Adipocyte (in vitro differentiated cells): ENCODE data around the gene RGS4.

Experiments
- DNase-seq: peaks from one replicate; pipeline ENCODE4 v3.0.0-alpha.2; 2015; ENCODE audit warnings: low read depth
- H3K27me3 ChIP-seq: replicated peaks from 2 replicates; pipeline ENCODE4 v1.7.0; 2013; ENCODE audit warnings: mild to moderate bottlenecking, low read length, moderate library complexity; ENCODE audit not compliant: control insufficient read depth, insufficient read depth
- H3K36me3 ChIP-seq: 2 replicates; pipeline ENCODE4 v1.7.0; 2013; ENCODE audit warnings: low read length, mild to moderate bottlenecking, moderate library complexity; ENCODE audit not compliant: control insufficient read depth, insufficient read depth, severe bottlenecking
- H3K4me1 ChIP-seq: 2 replicates; pipeline ENCODE4 v1.7.0; 2013; ENCODE audit warnings: mild to moderate bottlenecking, low read length, moderate library complexity; ENCODE audit not compliant: control insufficient read depth, insufficient read depth
- H3K4me3 ChIP-seq: 2 replicates; pipeline ENCODE4 v1.7.0; 2013; ENCODE audit warnings: mild to moderate bottlenecking, low read length, moderate library complexity
- H3K9ac ChIP-seq: 2 replicates; pipeline ENCODE4 v1.7.0; 2013; ENCODE audit warnings: mild to moderate bottlenecking, low read length, moderate library complexity
- H3K9me3 ChIP-seq: 2 replicates; pipeline ENCODE4 v1.7.0; 2013; ENCODE audit warnings: mild to moderate bottlenecking, low read length, moderate library complexity; ENCODE audit not compliant: control insufficient read depth

The RGS4 gene

DNA sequence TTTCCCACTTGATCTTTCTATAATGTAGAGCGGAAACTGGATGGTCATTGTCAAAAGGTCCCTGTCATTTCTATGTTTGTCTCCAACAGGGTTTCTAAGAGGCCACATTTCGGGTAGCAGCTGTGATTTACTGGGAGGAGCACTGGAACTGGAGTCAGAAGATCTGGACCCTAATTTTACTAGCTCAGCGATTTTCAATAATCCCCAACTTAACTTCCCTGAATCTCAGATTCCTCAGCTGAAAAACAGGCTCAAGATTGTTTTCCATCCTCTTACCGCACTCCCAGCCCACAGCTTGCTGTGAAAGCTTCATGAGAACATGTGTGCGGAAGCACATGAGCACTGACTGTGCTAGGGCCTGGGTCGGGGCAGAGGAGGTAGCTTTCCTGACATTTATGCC lies 19.9 kb upstream of the RGS4 start:
- Histone ChIP-seq H3K9me3 (no peaks in the 10 kb centered on the region), H3K36me3 (no peaks in the 10 kb centered on the region), H3K9ac (no peak overlapping the region), H3K4me1 (peaks cover 9% of the 10 kb centered on the region), H3K27me3 (no peaks in the 10 kb centered on the region), H3K4me3 (no peak overlapping the region)
- no peak for DNase-seq

- Histone ChIP-seq H3K9me3 (no peaks in the 10 kb centered on the region), H3K36me3 (no peaks in the 10 kb centered on the region), H3K4me3 (no peak overlapping the region), H3K4me1 (peaks cover 21% of the 10 kb centered on the region), H3K9ac (no peak overlapping the region), H3K27me3 (no peaks in the 10 kb centered on the region)
- no peak for DNase-seq
Observed at GRCh38 chr1:163050496-163050895, 18.7 kb upstream of the RGS4 start.

GRCh38 chr1:163054181-163054591 lies 15.0 kb upstream of the RGS4 start:
- Histone ChIP-seq H3K9ac (no peak overlapping the region), H3K36me3 (no peaks in the 10 kb centered on the region), H3K4me3 (no peak overlapping the region), H3K27me3 (no peaks in the 10 kb centered on the region), H3K9me3 (no peaks in the 10 kb centered on the region), H3K4me1 (peaks cover 31% of the 10 kb centered on the region)
- no peak for DNase-seq

DNA sequence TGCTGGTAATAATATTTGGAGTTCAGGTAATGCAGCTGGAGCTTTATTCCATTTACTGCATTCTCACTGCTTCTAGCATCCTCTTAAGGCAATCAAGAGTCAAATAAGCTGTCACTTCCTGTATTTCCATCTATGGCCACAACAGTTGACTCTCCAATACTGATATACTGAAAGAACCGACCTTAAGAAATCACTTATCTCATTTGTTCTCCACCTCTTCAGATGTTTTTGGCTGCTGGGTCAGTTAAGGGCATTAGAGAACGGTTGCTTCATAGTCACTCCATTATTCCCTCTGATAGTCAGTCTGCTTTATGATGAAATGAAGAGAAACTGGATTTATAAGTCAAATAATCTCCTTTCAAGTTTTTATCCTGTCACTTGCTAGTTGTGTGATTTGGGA lies 14.2 kb upstream of the RGS4 start:
- Histone ChIP-seq H3K4me1 (peaks cover 31% of the 10 kb centered on the region), H3K9ac (no peak overlapping the region), H3K27me3 (no peaks in the 10 kb centered on the region), H3K9me3 (no peaks in the 10 kb centered on the region), H3K4me3 (peak overlapping the region; percentile 24), H3K36me3 (no peaks in the 10 kb centered on the region)
- DNase-seq: no peak

DNA sequence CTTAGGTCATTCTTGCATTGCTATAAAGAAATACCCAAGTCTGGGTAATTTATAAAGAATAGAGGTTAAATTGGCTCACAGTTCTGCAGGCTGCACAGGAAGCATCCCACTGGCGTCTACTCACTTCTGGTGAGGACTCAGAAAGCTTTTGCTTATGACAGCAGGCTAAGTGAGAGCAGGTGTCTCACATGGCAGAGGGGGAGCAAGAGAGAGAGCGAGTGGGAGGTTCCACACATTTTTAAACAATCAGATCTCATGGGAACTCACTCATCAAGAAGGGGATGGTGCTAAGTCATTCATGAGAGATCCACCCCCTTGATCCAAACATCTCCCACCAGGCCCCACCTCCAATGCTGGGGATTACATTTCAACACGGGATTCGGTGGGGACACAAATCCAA lies 13.6 kb upstream of the RGS4 start:
- H3K36me3 ChIP-seq: no peaks in the 10 kb centered on the region
- DNase-seq: no peak
- no peaks in the 10 kb centered on the region for H3K27me3 ChIP-seq
- no peak overlapping the region for H3K4me3 ChIP-seq
- H3K9me3 ChIP-seq: no peaks in the 10 kb centered on the region
- no peak overlapping the region for H3K9ac ChIP-seq
- H3K4me1 ChIP-seq: peaks cover 31% of the 10 kb centered on the region

- peak; percentile 87 for DNase-seq
Observed at GRCh38 chr1:163056831-163057230, 12.3 kb upstream of the RGS4 start.

DNA sequence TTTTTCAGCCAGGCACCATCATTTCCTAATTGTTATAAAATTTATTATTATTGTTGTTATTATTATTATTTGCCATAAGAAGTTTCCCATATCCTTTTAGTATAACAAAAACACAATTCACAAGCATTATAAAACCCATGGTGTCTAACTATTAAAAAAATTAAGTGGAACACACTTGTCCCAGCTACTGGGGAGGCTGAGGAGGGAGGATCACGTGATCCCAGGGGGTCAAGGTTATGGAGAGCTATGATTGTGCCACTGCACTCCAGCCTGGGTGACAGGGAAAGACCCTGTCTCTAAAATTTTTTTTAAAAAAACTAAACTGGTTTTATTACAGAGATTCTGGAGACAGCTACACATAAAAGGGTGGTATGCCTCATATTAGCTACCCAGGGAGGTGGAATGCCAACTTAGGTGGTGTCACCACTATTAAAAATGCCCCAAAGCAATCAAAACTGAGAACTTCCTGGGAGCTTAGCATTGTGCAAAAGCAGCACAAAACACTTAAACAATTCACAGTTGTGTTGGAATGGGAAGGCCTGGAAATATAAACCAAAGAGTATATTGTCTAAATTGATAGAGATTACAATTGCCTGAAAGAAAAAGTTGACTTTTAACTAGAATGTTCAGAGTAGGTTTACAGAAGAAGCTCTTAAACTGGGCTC lies 8.7 kb upstream of the RGS4 start:
- Histone ChIP-seq H3K9me3 (no peaks in the 10 kb centered on the region), H3K36me3 (no peaks in the 10 kb centered on the region), H3K27me3 (no peaks in the 10 kb centered on the region), H3K4me1 (peaks cover 15% of the 10 kb centered on the region), H3K9ac (no peak overlapping the region), H3K4me3 (no peak overlapping the region)
- DNase-seq: no peak

More at GRCh38 chr1:163056831-163057230, 12.3 kb upstream of the RGS4 start:
- Histone ChIP-seq H3K36me3 (no peaks in the 10 kb centered on the region), H3K9ac (peak overlapping the region; percentile 22), H3K27me3 (no peaks in the 10 kb centered on the region), H3K4me1 (peaks cover 31% of the 10 kb centered on the region), H3K4me3 (peak overlapping the region; percentile 35), H3K9me3 (no peaks in the 10 kb centered on the region)

DNA sequence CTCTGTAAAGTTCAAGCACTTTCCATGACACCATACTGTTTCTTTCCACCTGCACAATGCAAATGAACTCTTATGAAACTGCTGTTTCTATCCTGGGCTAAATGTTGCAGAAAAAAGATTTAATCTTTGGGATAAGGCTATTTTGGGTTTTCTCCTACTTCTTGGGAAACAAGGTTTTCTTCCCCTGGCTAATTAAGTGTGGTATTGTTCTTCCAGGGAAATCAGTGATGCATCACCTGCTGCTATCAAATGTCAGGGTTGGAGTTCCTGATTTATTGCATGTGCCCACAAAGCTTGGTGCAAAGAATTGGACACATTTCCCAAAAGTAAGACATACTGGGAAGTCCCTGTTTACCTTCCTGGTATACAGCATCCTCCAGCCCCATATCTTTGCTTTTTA lies 6.0 kb upstream of the RGS4 start:
- DNase-seq: no peak
- H3K36me3 ChIP-seq: no peaks in the 10 kb centered on the region
- no peaks in the 10 kb centered on the region for H3K9me3 ChIP-seq
- no peak overlapping the region for H3K4me3 ChIP-seq
- no peaks in the 10 kb centered on the region for H3K4me1 ChIP-seq
- H3K27me3 ChIP-seq: no peaks in the 10 kb centered on the region
- no peak overlapping the region for H3K9ac ChIP-seq

GRCh38 chr1:163063610-163064009 lies 5.6 kb upstream of the RGS4 start:
- Histone ChIP-seq H3K27me3 (no peaks in the 10 kb centered on the region), H3K4me3 (no peak overlapping the region), H3K9me3 (no peaks in the 10 kb centered on the region), H3K36me3 (no peaks in the 10 kb centered on the region), H3K9ac (no peak overlapping the region), H3K4me1 (no peaks in the 10 kb centered on the region)
- DNase-seq: no peak

GRCh38 chr1:163066168-163066567 lies 3.0 kb upstream of the RGS4 start:
- Histone ChIP-seq H3K4me1 (peaks cover 12% of the 10 kb centered on the region), H3K4me3 (no peak overlapping the region), H3K9ac (no peak overlapping the region), H3K9me3 (no peaks in the 10 kb centered on the region), H3K27me3 (no peaks in the 10 kb centered on the region), H3K36me3 (no peaks in the 10 kb centered on the region)
- no peak for DNase-seq

- H3K4me1 ChIP-seq: peaks cover 12% of the 10 kb centered on the region
- DNase-seq: no peak
Observed at GRCh38 chr1:163066686-163067085, 2.5 kb upstream of the RGS4 start.

GRCh38 chr1:163068716-163069115 lies 445 bp upstream of the RGS4 start:
- peak overlapping the region; percentile 71 for H3K9ac ChIP-seq
- no peak for DNase-seq
- peaks cover 19% of the 10 kb centered on the region for H3K4me1 ChIP-seq
- H3K9me3 ChIP-seq: no peaks in the 10 kb centered on the region
- H3K36me3 ChIP-seq: peaks cover 2% of the 10 kb centered on the region
- H3K4me3 ChIP-seq: peak overlapping the region; percentile 81
- no peaks in the 10 kb centered on the region for H3K27me3 ChIP-seq

More at GRCh38 chr1:163066686-163067085, 2.5 kb upstream of the RGS4 start:
- Histone ChIP-seq H3K36me3 (no peaks in the 10 kb centered on the region), H3K9ac (no peak overlapping the region), H3K27me3 (no peaks in the 10 kb centered on the region), H3K9me3 (no peaks in the 10 kb centered on the region), H3K4me3 (no peak overlapping the region)
